Type B pancreatic cell (in vitro differentiated cells): ENCODE measurements around the gene CFAP69. TPM values are rescaled to one million over a fixed set of nuclear protein-coding genes. Genes with fewer than 3 reads are reported as not detected.
A peak's percentile ranks its signal among the peaks of the same experiment; 100 is the strongest.

ENCODE experiments used
- DNase-seq: peaks from one replicate; pipeline ENCODE4 v3.0.0; 2021; ENCODE audit warnings: mixed read lengths; ENCODE audit not compliant: unreplicated experiment; ENCODE audit errors: extremely low spot score
- H3K27ac Mint-ChIP-seq: 2 replicates; pipeline ENCODE4 v1.8.0; 2021; ENCODE audit warnings: mild to moderate bottlenecking, mixed read lengths
- H3K27me3 Mint-ChIP-seq: 2 replicates; pipeline ENCODE4 v1.8.0; 2021; ENCODE audit warnings: mixed read lengths
- H3K36me3 Mint-ChIP-seq: 2 replicates; pipeline ENCODE4 v1.8.0; 2021; ENCODE audit warnings: mixed read lengths
- H3K4me1 Mint-ChIP-seq: one replicate; pipeline ENCODE4 v1.8.0; 2021; ENCODE audit warnings: mixed read lengths; ENCODE audit not compliant: unreplicated experiment
- H3K4me3 Mint-ChIP-seq: 2 replicates; pipeline ENCODE4 v1.8.0; 2021; ENCODE audit warnings: mild to moderate bottlenecking, mixed read lengths
- H3K9me3 Mint-ChIP-seq: 2 replicates; pipeline ENCODE4 v1.8.0; 2021; ENCODE audit warnings: mixed read lengths
- long read RNA-seq: library from polyadenylated mRNA; unstranded; transcript quantifications from one replicate; pipeline ENCODE4 v2.0.0, GENCODE V29; 2020
- total RNA-seq: library from RNA; stranded (reverse); gene quantifications from 2 replicates; pipeline ENCODE4 v1.2.1, GENCODE V29; 2021; ENCODE audit warnings: low replicate concordance
- TF ChIP-seq, protein P1 (sequence below): fragments of 200-600 bp; sonication (generic); conservative IDR thresholded peaks from 2 replicates; pipeline ENCODE4 v1.5.0; 2021; ENCODE audit warnings: antibody characterized with exemption, mild to moderate bottlenecking

The CFAP69 gene, protein sequence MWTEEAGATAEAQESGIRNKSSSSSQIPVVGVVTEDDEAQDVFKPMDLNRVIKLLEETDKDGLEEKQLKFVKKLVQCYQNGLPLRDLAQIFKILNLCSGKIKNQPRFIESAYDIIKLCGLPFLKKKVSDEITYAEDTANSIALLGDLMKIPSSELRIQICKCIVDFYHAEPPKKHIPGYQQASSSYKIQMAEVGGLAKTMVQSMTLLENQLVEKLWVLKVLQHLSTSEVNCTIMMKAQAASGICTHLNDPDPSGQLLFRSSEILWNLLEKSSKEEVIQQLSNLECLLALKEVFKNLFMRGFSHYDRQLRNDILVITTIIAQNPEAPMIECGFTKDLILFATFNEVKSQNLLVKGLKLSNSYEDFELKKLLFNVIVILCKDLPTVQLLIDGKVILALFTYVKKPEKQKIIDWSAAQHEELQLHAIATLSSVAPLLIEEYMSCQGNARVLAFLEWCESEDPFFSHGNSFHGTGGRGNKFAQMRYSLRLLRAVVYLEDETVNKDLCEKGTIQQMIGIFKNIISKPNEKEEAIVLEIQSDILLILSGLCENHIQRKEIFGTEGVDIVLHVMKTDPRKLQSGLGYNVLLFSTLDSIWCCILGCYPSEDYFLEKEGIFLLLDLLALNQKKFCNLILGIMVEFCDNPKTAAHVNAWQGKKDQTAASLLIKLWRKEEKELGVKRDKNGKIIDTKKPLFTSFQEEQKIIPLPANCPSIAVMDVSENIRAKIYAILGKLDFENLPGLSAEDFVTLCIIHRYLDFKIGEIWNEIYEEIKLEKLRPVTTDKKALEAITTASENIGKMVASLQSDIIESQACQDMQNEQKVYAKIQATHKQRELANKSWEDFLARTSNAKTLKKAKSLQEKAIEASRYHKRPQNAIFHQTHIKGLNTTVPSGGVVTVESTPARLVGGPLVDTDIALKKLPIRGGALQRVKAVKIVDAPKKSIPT
- total RNA-seq = 4.4 and 6.2 TPM in 2 replicates
- long read RNA-seq, partial matches to known transcripts = 2 of 7 reads
- long read RNA-seq, other reads (novel, unspliced or antisense) = 4 of 7 reads

DNA sequence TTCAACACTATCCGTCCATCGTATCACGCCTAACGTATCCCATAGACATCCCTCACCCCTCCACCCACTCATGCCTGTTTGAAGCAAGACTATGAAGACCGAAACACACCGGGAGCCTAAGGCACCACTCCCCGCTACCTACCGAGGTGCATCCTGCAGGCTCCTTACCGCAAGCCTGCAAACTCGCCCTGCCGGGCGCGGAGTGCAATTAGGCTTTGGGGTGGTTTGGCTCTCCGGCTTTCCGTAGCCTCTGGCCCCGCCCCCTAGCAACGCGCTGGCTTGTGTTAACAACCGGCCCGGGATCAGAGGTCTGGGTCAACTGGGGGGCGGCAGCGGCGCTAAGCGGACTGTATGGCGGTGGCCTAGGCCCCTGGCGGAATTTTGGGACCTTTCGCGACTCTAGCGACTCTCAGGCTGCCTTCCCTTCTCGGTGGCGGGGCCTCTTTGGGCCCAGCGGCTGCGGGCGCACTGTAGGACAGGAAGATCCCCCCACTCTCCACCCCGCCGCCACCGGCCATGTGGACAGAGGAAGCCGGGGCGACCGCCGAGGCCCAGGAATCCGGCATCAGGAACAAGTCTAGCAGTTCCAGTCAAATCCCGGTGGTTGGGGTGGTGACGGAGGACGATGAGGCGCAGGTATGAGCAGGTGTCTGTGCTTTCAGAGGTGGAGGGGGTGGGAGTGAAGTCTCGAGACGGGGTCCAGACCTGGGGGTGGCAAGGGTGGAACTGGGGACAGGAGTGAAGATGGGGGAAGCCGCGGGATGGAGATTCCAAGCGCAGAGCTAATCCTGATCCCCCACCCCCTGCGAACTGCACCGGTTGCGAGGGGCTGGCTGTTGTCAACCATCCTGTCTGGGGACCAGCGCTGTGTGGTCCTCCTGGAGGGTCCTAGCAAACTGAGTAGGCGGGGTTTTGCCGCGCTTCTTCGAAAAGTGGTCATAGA lies at the start of gene CFAP69:
TSS of gene CFAP69 (plus strand) at position 266 of the 943 bp plus-strand sequence. CDS start at position 517, 251 bp downstream.
- Mint-ChIP-seq H3K36me3 (no peaks in the 10 kb centered on the region), H3K4me1 (peaks cover 28% of the 10 kb centered on the region), H3K4me3 (peak within 1 kb of the TSS; percentile 97), H3K9me3 (no peaks in the 10 kb centered on the region), H3K27ac (peak within 1 kb of the TSS; percentile 81), H3K27me3 (peaks cover 27% of the 10 kb centered on the region)
- TF ChIP-seq, protein P1, sequence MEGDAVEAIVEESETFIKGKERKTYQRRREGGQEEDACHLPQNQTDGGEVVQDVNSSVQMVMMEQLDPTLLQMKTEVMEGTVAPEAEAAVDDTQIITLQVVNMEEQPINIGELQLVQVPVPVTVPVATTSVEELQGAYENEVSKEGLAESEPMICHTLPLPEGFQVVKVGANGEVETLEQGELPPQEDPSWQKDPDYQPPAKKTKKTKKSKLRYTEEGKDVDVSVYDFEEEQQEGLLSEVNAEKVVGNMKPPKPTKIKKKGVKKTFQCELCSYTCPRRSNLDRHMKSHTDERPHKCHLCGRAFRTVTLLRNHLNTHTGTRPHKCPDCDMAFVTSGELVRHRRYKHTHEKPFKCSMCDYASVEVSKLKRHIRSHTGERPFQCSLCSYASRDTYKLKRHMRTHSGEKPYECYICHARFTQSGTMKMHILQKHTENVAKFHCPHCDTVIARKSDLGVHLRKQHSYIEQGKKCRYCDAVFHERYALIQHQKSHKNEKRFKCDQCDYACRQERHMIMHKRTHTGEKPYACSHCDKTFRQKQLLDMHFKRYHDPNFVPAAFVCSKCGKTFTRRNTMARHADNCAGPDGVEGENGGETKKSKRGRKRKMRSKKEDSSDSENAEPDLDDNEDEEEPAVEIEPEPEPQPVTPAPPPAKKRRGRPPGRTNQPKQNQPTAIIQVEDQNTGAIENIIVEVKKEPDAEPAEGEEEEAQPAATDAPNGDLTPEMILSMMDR = peak; percentile 69
- DNase-seq = peak; percentile 91

DNA sequence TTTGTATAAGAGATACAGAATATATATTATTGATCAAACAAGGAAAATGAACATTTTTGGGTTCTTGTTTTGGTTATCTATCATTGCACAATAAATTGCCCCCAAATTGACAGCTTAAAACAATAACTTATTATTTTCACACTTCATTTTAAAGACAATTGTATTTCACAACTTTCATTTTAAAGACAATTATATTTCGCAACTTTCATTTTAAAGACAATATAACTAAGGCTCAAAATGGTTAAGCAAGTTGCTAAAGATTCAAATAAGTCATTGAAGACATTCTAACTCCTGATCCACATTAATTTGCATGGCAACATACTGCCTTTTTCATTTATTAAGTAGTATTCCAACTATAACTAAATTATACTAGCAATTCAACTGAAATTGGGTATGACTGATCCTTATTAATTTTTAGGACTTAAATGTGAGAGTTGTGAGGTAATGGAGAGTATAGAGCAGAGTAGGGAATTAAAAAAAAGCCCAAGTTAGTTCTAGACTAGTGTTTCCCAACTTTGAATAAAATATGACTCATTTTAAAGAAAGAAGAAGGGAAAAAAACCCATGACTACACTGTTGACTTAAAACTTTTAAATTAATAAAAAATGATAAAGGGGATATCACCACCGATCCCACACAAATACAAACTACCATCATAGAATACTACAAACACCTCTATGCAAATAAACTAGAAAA lies 43.3 kb upstream of the CFAP69 start:
- H3K9me3 Mint-ChIP-seq = no peaks in the 10 kb centered on the region
- H3K27me3 Mint-ChIP-seq = peaks cover 3% of the 10 kb centered on the region
- H3K4me1 Mint-ChIP-seq = no peaks in the 10 kb centered on the region
- H3K27ac Mint-ChIP-seq = no peak overlapping the region
- DNase-seq = no peak
- no peaks in the 10 kb centered on the region for H3K36me3 Mint-ChIP-seq
- no peak overlapping the region for H3K4me3 Mint-ChIP-seq
- TF ChIP-seq, protein P1 = no peak

DNA sequence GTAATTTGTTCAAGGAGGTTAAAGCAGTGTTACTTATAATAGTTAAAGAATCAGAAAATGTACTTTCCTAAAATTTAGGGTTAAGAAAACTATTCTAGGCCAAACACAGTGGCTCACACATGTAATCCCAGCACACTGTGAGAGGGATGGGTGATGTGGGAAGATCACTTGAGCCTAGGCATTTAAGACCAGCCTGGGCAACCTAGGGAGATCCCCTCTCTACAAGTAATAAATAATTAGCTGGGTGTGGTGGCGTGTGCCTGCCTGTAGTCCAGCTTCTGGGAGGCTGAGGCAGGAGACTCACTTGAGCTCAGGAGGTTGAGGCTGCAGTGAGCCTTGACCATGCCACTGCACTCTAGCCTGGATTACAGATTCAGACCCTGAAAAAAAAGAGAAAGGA lies 37.0 kb upstream of the CFAP69 start:
- no peaks in the 10 kb centered on the region for H3K36me3 Mint-ChIP-seq
- H3K27ac Mint-ChIP-seq = no peak overlapping the region

DNA sequence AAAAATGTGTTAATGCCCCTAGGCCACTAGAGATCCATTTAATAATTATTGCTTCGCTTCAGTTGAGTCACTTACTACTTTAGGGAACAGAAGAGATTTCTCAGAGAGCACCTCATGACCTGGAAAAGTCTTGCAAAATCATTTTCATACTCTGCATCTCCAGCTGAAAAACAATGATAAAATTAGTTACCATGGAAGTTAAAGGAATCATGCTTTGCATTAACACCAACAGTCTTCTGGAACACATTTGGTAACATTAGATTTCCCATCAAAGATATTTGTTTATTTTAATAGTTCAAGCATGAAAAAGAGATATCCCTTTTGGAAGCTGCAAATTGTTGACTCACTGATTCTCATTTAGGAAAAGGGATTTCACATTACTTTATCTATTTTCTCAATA lies 35.2 kb upstream of the CFAP69 start:
- no peak for DNase-seq
- TF ChIP-seq, protein P1 = no peak

More for the DNA sequence above, 37.0 kb upstream of the CFAP69 start:
- DNase-seq = no peak
- H3K4me1 Mint-ChIP-seq = peaks cover 6% of the 10 kb centered on the region
- no peaks in the 10 kb centered on the region for H3K9me3 Mint-ChIP-seq
- H3K27me3 Mint-ChIP-seq = peaks cover 19% of the 10 kb centered on the region
- H3K4me3 Mint-ChIP-seq = no peak overlapping the region
- TF ChIP-seq, protein P1 = no peak

More for the DNA sequence above, 35.2 kb upstream of the CFAP69 start:
- H3K36me3 Mint-ChIP-seq = no peaks in the 10 kb centered on the region
- peaks cover 6% of the 10 kb centered on the region for H3K4me1 Mint-ChIP-seq
- H3K27ac Mint-ChIP-seq = no peak overlapping the region
- H3K27me3 Mint-ChIP-seq = peaks cover 19% of the 10 kb centered on the region
- H3K9me3 Mint-ChIP-seq = no peaks in the 10 kb centered on the region
- H3K4me3 Mint-ChIP-seq = peak overlapping the region; percentile 7
